Progenitor cell of endocrine pancreas (in vitro differentiated cells): ENCODE results near the gene GCC2. TPM values are rescaled to one million over a fixed set of nuclear protein-coding genes. Genes with fewer than 3 reads are reported as not detected.

ENCODE experiments used
- DNase-seq: peaks from one replicate; pipeline ENCODE4 v3.0.0; 2021; ENCODE audit warnings: low spot score; ENCODE audit not compliant: unreplicated experiment
- H3K27ac Mint-ChIP-seq: 2 replicates; pipeline ENCODE4 v1.8.0; 2021; ENCODE audit warnings: mild to moderate bottlenecking, moderate library complexity, mixed read lengths
- H3K27me3 Mint-ChIP-seq: 2 replicates; pipeline ENCODE4 v1.8.0; 2021; ENCODE audit warnings: mixed read lengths
- H3K36me3 Mint-ChIP-seq: 2 replicates; pipeline ENCODE4 v1.8.0; 2022; ENCODE audit warnings: mixed read lengths; ENCODE audit not compliant: insufficient read depth
- H3K4me1 Mint-ChIP-seq: 2 replicates; pipeline ENCODE4 v1.8.0; 2021; ENCODE audit warnings: low read depth, mixed read lengths
- H3K4me3 Mint-ChIP-seq: 2 replicates; pipeline ENCODE4 v1.8.0; 2021; ENCODE audit warnings: low read depth, mild to moderate bottlenecking, moderate library complexity, mixed read lengths
- H3K9me3 Mint-ChIP-seq: 2 replicates; pipeline ENCODE4 v1.8.0; 2021; ENCODE audit warnings: low read depth, mixed read lengths
- total RNA-seq: library from RNA; stranded (reverse); gene quantifications from 2 replicates; pipeline ENCODE4 v1.2.1, GENCODE V29; 2021
- TF ChIP-seq, protein P1 (sequence below): fragments of 200-600 bp; sonication (generic); IDR thresholded peaks from one replicate; pipeline ENCODE4 v1.5.0; 2021; ENCODE audit warnings: antibody characterized with exemption, mild to moderate bottlenecking; ENCODE audit not compliant: unreplicated experiment

The GCC2 gene
- total RNA-seq, 1 donor from 2014 or later: 82.8 TPM

GRCh38 chr2:108542071-108542470 is 93.1 kb downstream of the GCC2 start:
- peaks cover 14% of the 10 kb centered on the region for H3K4me1 Mint-ChIP-seq
- TF ChIP-seq, protein P1, sequence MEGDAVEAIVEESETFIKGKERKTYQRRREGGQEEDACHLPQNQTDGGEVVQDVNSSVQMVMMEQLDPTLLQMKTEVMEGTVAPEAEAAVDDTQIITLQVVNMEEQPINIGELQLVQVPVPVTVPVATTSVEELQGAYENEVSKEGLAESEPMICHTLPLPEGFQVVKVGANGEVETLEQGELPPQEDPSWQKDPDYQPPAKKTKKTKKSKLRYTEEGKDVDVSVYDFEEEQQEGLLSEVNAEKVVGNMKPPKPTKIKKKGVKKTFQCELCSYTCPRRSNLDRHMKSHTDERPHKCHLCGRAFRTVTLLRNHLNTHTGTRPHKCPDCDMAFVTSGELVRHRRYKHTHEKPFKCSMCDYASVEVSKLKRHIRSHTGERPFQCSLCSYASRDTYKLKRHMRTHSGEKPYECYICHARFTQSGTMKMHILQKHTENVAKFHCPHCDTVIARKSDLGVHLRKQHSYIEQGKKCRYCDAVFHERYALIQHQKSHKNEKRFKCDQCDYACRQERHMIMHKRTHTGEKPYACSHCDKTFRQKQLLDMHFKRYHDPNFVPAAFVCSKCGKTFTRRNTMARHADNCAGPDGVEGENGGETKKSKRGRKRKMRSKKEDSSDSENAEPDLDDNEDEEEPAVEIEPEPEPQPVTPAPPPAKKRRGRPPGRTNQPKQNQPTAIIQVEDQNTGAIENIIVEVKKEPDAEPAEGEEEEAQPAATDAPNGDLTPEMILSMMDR: no peak
- no peak overlapping the region for H3K27ac Mint-ChIP-seq
- H3K4me3 Mint-ChIP-seq: no peak overlapping the region
- H3K27me3 Mint-ChIP-seq: no peaks in the 10 kb centered on the region
- peaks cover 4% of the 10 kb centered on the region for H3K36me3 Mint-ChIP-seq
- no peak for DNase-seq
- H3K9me3 Mint-ChIP-seq: peaks cover 3% of the 10 kb centered on the region

DNA sequence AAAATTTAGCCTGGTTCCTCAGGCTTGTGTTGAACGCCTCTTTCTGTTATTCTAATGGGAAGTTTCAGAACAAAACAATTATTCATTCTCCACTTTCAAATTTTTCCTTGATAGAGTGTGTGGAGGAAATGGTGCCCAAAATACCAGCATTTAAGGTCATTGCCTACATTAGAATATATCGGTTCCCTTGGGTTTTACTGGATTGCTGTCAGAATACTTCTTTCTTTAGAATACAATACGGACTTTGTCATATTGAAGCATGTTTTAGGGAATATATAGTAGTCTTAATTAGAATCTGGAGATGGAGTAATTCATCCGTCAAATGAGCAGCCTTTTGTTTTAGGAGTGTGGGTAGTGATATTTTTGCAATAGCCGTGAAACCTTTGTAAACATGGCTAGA is 98.6 kb downstream of the GCC2 start:
- Mint-ChIP-seq H3K4me1 (peaks cover 10% of the 10 kb centered on the region), H3K27me3 (no peaks in the 10 kb centered on the region), H3K9me3 (peaks cover 3% of the 10 kb centered on the region), H3K4me3 (no peak overlapping the region), H3K36me3 (peaks cover 3% of the 10 kb centered on the region), H3K27ac (no peak overlapping the region)
- no peak for DNase-seq
- TF ChIP-seq, protein P1: no peak

DNA sequence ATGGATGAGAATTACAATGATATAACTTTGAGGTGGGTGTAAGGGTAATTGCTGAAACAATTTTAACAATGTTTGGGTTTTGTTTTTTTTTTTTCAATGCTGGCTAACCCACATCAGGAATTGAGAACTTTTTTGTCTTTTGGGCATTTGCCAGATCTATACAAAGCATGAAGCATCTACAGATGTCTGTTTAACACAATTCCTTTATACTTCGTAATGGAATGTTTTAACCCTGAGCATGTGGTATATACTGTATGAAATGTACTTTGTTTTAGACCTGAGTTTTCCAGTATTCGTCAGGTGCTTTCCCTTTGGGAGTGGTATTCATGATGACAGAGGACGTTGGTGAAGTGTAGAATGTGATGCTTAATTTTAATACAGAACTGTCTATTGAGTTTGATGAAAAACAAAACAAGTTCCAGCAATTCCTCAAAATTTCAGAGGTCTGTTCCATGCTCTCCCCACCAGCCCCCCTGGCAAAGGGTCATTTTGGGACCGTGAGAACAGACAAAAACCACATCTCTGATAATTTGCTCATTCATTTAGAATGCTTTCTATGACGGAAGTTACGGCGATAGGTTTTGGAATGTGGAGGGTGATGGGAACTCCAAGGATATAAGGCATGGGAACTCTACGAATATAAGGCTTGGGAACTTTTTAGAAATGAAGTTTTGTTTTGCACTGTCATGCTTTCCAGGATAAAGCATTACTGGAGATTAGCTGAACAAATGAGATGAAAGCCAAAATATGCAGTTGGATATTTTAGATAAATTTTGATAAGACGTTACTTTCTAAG is 99.4 kb downstream of the GCC2 start:
- H3K27me3 Mint-ChIP-seq: no peaks in the 10 kb centered on the region
- TF ChIP-seq, protein P1: no peak
- H3K4me3 Mint-ChIP-seq: no peak overlapping the region
- H3K9me3 Mint-ChIP-seq: peaks cover 3% of the 10 kb centered on the region
- DNase-seq: no peak
- H3K27ac Mint-ChIP-seq: no peak overlapping the region
- peaks cover 10% of the 10 kb centered on the region for H3K4me1 Mint-ChIP-seq
- H3K36me3 Mint-ChIP-seq: peaks cover 3% of the 10 kb centered on the region

GRCh38 chr2:108552566-108552965 is 103.6 kb downstream of the GCC2 start:
- Mint-ChIP-seq H3K27ac (no peak overlapping the region), H3K27me3 (no peaks in the 10 kb centered on the region), H3K4me1 (peaks cover 16% of the 10 kb centered on the region), H3K36me3 (no peaks in the 10 kb centered on the region), H3K9me3 (no peaks in the 10 kb centered on the region), H3K4me3 (no peak overlapping the region)
- TF ChIP-seq, protein P1: no peak
- DNase-seq: no peak

GRCh38 chr2:108553209-108553919 is 104.4 kb downstream of the GCC2 start:
- DNase-seq: no peak
- Mint-ChIP-seq H3K4me3 (no peak overlapping the region), H3K27ac (peak overlapping the region; percentile 69), H3K36me3 (no peaks in the 10 kb centered on the region), H3K9me3 (no peaks in the 10 kb centered on the region), H3K27me3 (no peaks in the 10 kb centered on the region), H3K4me1 (peaks cover 10% of the 10 kb centered on the region)
- TF ChIP-seq, protein P1: no peak
